PC-9 (cell line): ENCODE data around the gene EMP2.

Experiments used
- EZH2 ChIP-seq: fragments of 200-600 bp; sonication (generic); IDR thresholded peaks from 2 replicates; pipeline ENCODE4 v1.8.0; 2017; ENCODE audit warnings: antibody characterized with exemption, low read depth
- TF ChIP-seq, protein P1 (sequence below): fragments of 200-600 bp; sonication (generic); conservative IDR thresholded peaks from 2 replicates; pipeline ENCODE4 v1.6.1; 2017; ENCODE audit warnings: mixed run types, antibody characterized with exemption, mild to moderate bottlenecking, moderate library complexity

- TF ChIP-seq, protein P1, sequence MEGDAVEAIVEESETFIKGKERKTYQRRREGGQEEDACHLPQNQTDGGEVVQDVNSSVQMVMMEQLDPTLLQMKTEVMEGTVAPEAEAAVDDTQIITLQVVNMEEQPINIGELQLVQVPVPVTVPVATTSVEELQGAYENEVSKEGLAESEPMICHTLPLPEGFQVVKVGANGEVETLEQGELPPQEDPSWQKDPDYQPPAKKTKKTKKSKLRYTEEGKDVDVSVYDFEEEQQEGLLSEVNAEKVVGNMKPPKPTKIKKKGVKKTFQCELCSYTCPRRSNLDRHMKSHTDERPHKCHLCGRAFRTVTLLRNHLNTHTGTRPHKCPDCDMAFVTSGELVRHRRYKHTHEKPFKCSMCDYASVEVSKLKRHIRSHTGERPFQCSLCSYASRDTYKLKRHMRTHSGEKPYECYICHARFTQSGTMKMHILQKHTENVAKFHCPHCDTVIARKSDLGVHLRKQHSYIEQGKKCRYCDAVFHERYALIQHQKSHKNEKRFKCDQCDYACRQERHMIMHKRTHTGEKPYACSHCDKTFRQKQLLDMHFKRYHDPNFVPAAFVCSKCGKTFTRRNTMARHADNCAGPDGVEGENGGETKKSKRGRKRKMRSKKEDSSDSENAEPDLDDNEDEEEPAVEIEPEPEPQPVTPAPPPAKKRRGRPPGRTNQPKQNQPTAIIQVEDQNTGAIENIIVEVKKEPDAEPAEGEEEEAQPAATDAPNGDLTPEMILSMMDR: no peak
- no peak for TF ChIP-seq EZH2
These were observed 94.6 kb downstream of the EMP2 start for GRCh38 chr16:10485698-10486382.
